ENCODE results near the gene VMP1.
"Not testable (repeated sequence)": the region's sequence is repeated elsewhere in the genome, so short reads cannot be mapped to it uniquely, and the experiment has no call there.

Gene VMP1

GRCh38 chr17:59873414-59873813, 166.0 kb downstream of the VMP1 start:
- not testable (repeated sequence) for DNase-seq

- no peak for DNase-seq
Measured at GRCh38 chr17:59874376-59874775, 166.9 kb downstream of the VMP1 start.

GRCh38 chr17:59876107-59876506, 168.7 kb downstream of the VMP1 start:
- DNase-seq, result no peak

GRCh38 chr17:59877965-59878364, 170.5 kb downstream of the VMP1 start:
- no peak for DNase-seq

- no peak for DNase-seq
Measured at GRCh38 chr17:59878624-59879023, 171.2 kb downstream of the VMP1 start.

GRCh38 chr17:59884861-59885260, 177.4 kb downstream of the VMP1 start:
- DNase-seq, result no peak

- no peak for DNase-seq
Measured at GRCh38 chr17:59888145-59888750, 180.8 kb downstream of the VMP1 start.

GRCh38 chr17:59890720-59891119, 183.3 kb downstream of the VMP1 start:
- no peak for DNase-seq
